Left ventricle myocardium inferior (tissue), 1 donor: ENCODE data around the gene MED26. TPM values are rescaled to one million over a fixed set of nuclear protein-coding genes. Genes with fewer than 3 reads are reported as not detected.

Experiments
- DNase-seq: peaks from one replicate; pipeline ENCODE4 v3.0.0-alpha.2; 2020
- H3K27ac ChIP-seq: fragments of 200-600 bp; replicated peaks from 2 replicates; pipeline ENCODE4 v1.8.0; 2021
- H3K27me3 ChIP-seq: fragments of 200-600 bp; 2 replicates; pipeline ENCODE4 v1.8.0; 2021; ENCODE audit warnings: low read depth
- H3K36me3 ChIP-seq: fragments of 200-600 bp; 2 replicates; pipeline ENCODE4 v1.8.0; 2021
- H3K4me1 ChIP-seq: fragments of 200-600 bp; 2 replicates; pipeline ENCODE4 v1.8.0; 2021
- H3K4me3 ChIP-seq: fragments of 200-600 bp; 2 replicates; pipeline ENCODE4 v1.8.0; 2021; ENCODE audit warnings: mild to moderate bottlenecking, moderate library complexity
- H3K9me3 ChIP-seq: fragments of 200-600 bp; replicated peaks from 2 replicates; pipeline ENCODE4 v1.8.0; 2021
- intact Hi-C: fragments of 100-400 bp; cut with micrococcal nuclease; formaldehyde crosslinking; loops from one replicate; pipeline ENCODE4 v1.11.0; 2022
- total RNA-seq: library from RNA; stranded (reverse); fragmentation: NEBNext Ultra II Directional; extraction: Animal tissue kit (Norgen Biotek cat#: 25700); gene quantifications from one replicate; pipeline ENCODE4 v1.2.1, GENCODE V29; 2021
- TF ChIP-seq, protein P1 (sequence below): fragments of 200-600 bp; IDR thresholded peaks from 2 replicates; pipeline ENCODE4 v1.8.0; 2021; ENCODE audit warnings: antibody characterized with exemption, mild to moderate bottlenecking, borderline replicate concordance
- donor health status: DM: no; HTN: yes; CAD: no; lungs with severe emphysema.

MED26 gene
- total RNA-seq, 1 donor from 2014 or later: 4.0 TPM

GRCh38 chr19:16531380-16531669 lies 96.7 kb downstream of the MED26 start:
- H3K4me1 ChIP-seq: peaks cover 4% of the 10 kb centered on the region
- H3K27ac ChIP-seq: no peak overlapping the region
- DNase-seq: no peak
- no peaks in the 10 kb centered on the region for H3K9me3 ChIP-seq
- H3K27me3 ChIP-seq: no peaks in the 10 kb centered on the region
- intact Hi-C loops: no loop called here
- peaks cover 99% of the 10 kb centered on the region for H3K36me3 ChIP-seq
- TF ChIP-seq, protein P1, sequence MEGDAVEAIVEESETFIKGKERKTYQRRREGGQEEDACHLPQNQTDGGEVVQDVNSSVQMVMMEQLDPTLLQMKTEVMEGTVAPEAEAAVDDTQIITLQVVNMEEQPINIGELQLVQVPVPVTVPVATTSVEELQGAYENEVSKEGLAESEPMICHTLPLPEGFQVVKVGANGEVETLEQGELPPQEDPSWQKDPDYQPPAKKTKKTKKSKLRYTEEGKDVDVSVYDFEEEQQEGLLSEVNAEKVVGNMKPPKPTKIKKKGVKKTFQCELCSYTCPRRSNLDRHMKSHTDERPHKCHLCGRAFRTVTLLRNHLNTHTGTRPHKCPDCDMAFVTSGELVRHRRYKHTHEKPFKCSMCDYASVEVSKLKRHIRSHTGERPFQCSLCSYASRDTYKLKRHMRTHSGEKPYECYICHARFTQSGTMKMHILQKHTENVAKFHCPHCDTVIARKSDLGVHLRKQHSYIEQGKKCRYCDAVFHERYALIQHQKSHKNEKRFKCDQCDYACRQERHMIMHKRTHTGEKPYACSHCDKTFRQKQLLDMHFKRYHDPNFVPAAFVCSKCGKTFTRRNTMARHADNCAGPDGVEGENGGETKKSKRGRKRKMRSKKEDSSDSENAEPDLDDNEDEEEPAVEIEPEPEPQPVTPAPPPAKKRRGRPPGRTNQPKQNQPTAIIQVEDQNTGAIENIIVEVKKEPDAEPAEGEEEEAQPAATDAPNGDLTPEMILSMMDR: no peak
- H3K4me3 ChIP-seq: no peak overlapping the region

- no peaks in the 10 kb centered on the region for H3K9me3 ChIP-seq
- no peak for DNase-seq
- H3K36me3 ChIP-seq: peaks cover 100% of the 10 kb centered on the region
- H3K27ac ChIP-seq: no peak overlapping the region
- no peak overlapping the region for H3K4me3 ChIP-seq
- H3K4me1 ChIP-seq: peaks cover 4% of the 10 kb centered on the region
- H3K27me3 ChIP-seq: no peaks in the 10 kb centered on the region
- intact Hi-C loops: no loop called here
- TF ChIP-seq, protein P1: no peak
These were observed 97.2 kb downstream of the MED26 start for GRCh38 chr19:16530540-16531379.

DNA sequence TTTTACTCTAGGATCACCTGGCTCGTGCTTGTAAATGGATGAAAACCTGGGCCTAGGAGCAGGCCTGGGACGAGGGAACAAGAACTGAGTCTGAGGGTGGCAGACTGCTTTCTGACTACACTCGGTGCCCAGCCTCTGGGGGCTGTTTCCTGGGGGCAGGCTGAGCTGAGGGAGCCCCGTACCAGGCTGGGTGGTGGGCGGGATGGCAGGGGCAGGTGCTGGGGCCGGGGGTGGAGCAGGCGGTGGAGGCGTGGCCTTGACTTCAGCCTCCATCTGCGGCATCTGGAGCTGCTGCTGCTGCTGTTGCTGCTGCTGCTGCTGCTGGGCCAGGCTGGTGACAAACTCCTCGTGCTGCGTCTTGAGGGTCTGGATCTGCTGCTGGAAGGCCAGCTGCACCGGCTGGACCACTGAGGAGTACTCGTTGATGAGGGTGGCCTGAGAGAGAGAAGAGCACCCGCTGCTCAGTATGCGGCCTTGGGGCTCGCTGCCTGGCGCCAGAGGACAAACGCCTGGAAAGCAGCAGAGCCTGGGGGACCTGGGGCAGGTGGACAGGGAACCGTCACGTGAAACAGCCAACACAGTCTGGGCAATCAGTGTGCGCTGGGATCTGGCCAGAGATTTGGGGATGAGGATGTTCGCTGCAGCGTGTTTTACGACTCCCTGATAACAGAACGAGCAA lies 98.4 kb downstream of the MED26 start:
- intact Hi-C loops: no loop called here
- TF ChIP-seq, protein P1: no peak
- Histone ChIP-seq H3K36me3 (peaks cover 100% of the 10 kb centered on the region), H3K4me3 (no peak overlapping the region), H3K4me1 (peaks cover 4% of the 10 kb centered on the region), H3K27ac (no peak overlapping the region), H3K27me3 (no peaks in the 10 kb centered on the region), H3K9me3 (no peaks in the 10 kb centered on the region)
- DNase-seq: no peak

DNA sequence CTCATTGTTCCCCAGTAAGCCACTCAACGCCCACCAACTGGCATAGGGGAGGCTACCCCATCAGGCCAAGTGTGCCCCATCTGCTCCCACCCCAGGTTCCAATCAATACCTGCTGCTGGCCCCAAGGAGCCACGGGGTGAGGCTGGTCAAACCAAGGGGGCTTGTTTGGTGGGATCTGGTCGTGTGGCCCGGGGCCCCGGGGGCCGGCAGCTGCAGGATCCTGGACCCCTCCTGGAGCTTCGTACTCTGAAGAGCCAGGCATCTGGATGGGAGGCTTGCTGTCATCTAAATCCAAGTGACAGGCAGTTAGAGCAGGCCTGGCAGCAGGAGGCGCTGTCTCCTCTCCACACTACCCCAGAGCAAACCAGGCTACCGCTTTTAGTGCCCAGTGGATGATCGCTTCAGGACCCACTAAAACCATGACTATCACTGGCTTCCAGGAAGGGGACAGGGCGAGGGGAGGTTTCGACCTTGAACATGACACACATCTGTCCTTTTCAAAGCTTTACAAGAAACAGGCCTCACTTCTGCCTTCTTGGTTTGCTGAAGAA lies 100.0 kb downstream of the MED26 start:
- peaks cover 100% of the 10 kb centered on the region for H3K36me3 ChIP-seq
- TF ChIP-seq, protein P1: peak; percentile 26
- H3K4me1 ChIP-seq: peaks cover 4% of the 10 kb centered on the region
- H3K27me3 ChIP-seq: no peaks in the 10 kb centered on the region
- H3K9me3 ChIP-seq: no peaks in the 10 kb centered on the region
- H3K4me3 ChIP-seq: no peak overlapping the region
- intact Hi-C loops: no loop called here
- no peak overlapping the region for H3K27ac ChIP-seq
- no peak for DNase-seq

DNA sequence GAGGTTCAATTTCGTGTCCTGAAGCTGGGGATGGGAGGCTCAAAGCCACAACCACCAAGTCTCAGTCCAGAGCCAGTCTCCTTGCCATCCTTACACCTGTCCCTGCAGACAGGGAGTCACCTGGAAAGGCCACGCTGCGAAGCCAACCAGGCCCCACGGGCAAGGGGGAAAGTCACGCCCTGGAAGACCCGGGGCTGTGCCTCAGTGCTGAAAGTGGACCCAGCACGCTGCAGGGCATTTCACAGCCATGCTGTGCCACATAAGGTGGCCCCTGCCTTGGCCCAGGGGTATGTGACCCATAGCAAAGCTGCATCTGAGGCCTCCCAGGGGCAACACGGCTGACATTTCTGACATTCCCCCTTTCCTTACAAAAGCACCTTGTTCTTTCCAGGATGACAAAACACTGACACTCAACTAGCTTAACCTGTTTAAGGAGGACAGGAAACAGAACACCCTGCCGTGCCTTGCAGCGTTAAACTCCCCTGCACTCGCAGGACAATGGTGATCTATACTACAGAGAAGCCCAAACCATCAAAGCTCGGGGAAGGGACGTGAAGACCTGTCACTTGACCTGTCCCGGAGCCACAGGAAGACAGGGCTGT lies 100.6 kb downstream of the MED26 start:
- no peak for DNase-seq
- TF ChIP-seq, protein P1: no peak
- Histone ChIP-seq H3K27me3 (no peaks in the 10 kb centered on the region), H3K4me1 (peaks cover 4% of the 10 kb centered on the region), H3K9me3 (no peaks in the 10 kb centered on the region), H3K36me3 (peaks cover 100% of the 10 kb centered on the region), H3K4me3 (no peak overlapping the region), H3K27ac (no peak overlapping the region)
- intact Hi-C loops: no loop called here
